GM19239 (cell line): ENCODE data around the gene TYW1B.
"Not testable (repeated sequence)": the region's sequence is repeated elsewhere in the genome, so short reads cannot be mapped to it uniquely, and the experiment has no call there.

ENCODE experiments used
- DNase-seq: peaks from one replicate; pipeline ENCODE4 v3.0.0; 2011; ENCODE audit warnings: low spot score; ENCODE audit not compliant: insufficient read length
- FAIRE-seq: peaks from 2 replicates; lab custom pipeline; 2011; peaks lifted over from hg19 to GRCh38; lab: Jason Lieb, UNC

TYW1B gene

GRCh38 chr7:72827839-72828591, at the start of gene TYW1B:
TYW1B (minus strand) TSS chr7:72828200; CDS start chr7:72828075, 125 bp downstream.
- FAIRE-seq: peak; percentile 90

GRCh38 chr7:72867591-72867990, 39.6 kb upstream of the TYW1B start:
- FAIRE-seq, DNase-seq: not testable (repeated sequence)

More at GRCh38 chr7:72827839-72828591, at the start of gene TYW1B:
- peak; percentile 34 for DNase-seq

- DNase-seq, FAIRE-seq: not testable (repeated sequence)
These were observed 30.9 kb upstream of the TYW1B start for GRCh38 chr7:72858846-72859400.

- not testable (repeated sequence) for DNase-seq, FAIRE-seq
These were observed 29.9 kb upstream of the TYW1B start for GRCh38 chr7:72857925-72858324.

GRCh38 chr7:72855261-72855660, 27.3 kb upstream of the TYW1B start:
- not testable (repeated sequence) for FAIRE-seq, DNase-seq

GRCh38 chr7:72852937-72853336, 24.9 kb upstream of the TYW1B start:
- not testable (repeated sequence) for FAIRE-seq, DNase-seq

GRCh38 chr7:72850746-72851145, 22.7 kb upstream of the TYW1B start:
- DNase-seq, FAIRE-seq: not testable (repeated sequence)

GRCh38 chr7:72844146-72844545, 16.1 kb upstream of the TYW1B start:
- DNase-seq, FAIRE-seq: not testable (repeated sequence)

GRCh38 chr7:72843166-72843565, 15.2 kb upstream of the TYW1B start:
- not testable (repeated sequence) for DNase-seq, FAIRE-seq

GRCh38 chr7:72840966-72841511, 13.0 kb upstream of the TYW1B start:
- not testable (repeated sequence) for FAIRE-seq, DNase-seq

GRCh38 chr7:72838315-72838714, 10.3 kb upstream of the TYW1B start:
- DNase-seq, FAIRE-seq: not testable (repeated sequence)

GRCh38 chr7:72837291-72837690, 9.3 kb upstream of the TYW1B start:
- not testable (repeated sequence) for FAIRE-seq, DNase-seq

- FAIRE-seq, DNase-seq: not testable (repeated sequence)
These were observed 2.6 kb upstream of the TYW1B start for GRCh38 chr7:72830567-72830966.

GRCh38 chr7:72829687-72830354, 1.8 kb upstream of the TYW1B start:
- FAIRE-seq: peak; percentile 92
- DNase-seq: not testable (repeated sequence)

- DNase-seq (peak; percentile 32), FAIRE-seq (peak; percentile 84)
These were observed 1.3 kb upstream of the TYW1B start for GRCh38 chr7:72829291-72829686.

- FAIRE-seq: peak; percentile 95
- DNase-seq: not testable (repeated sequence)
These were observed 4.0 kb downstream of the TYW1B start for GRCh38 chr7:72823765-72824732.

- FAIRE-seq, DNase-seq: not testable (repeated sequence)
These were observed 5.5 kb downstream of the TYW1B start for GRCh38 chr7:72822497-72822896.

GRCh38 chr7:72818663-72819361, 9.2 kb downstream of the TYW1B start:
- DNase-seq, FAIRE-seq: not testable (repeated sequence)

- DNase-seq, FAIRE-seq: not testable (repeated sequence)
These were observed 10.3 kb downstream of the TYW1B start for GRCh38 chr7:72817661-72818060.
